Karpas-422 (cell line): ENCODE data around the gene CCN5. TPM values are rescaled to one million over a fixed set of nuclear protein-coding genes. Genes with fewer than 3 reads are reported as not detected.

Experiments used
- DNase-seq: peaks from one replicate; pipeline ENCODE4 v3.0.0-alpha.2; 2015
- H2AFZ ChIP-seq: fragments of 200-600 bp; sonication (generic); 2 replicates; pipeline ENCODE4 v1.6.1; 2014; ENCODE audit warnings: antibody characterized with exemption, low read length, mixed read lengths
- H3K27ac ChIP-seq: fragments of 200-600 bp; sonication (generic); 2 replicates; pipeline ENCODE4 v1.5.1; 2014; ENCODE audit warnings: mild to moderate bottlenecking, low read length, moderate library complexity
- H3K27me3 ChIP-seq: fragments of 200-600 bp; sonication (generic); 2 replicates; pipeline ENCODE4 v1.6.1; 2014; ENCODE audit warnings: low read length, mixed read lengths
- H3K36me3 ChIP-seq: fragments of 200-600 bp; sonication (generic); 2 replicates; pipeline ENCODE4 v1.6.1; 2014; ENCODE audit warnings: low read length, mixed read lengths; ENCODE audit not compliant: insufficient read depth
- H3K4me1 ChIP-seq: fragments of 200-600 bp; sonication (generic); 2 replicates; pipeline ENCODE4 v1.6.1; 2014; ENCODE audit warnings: mild to moderate bottlenecking, low read length, mixed read lengths
- H3K4me2 ChIP-seq: fragments of 200-600 bp; sonication (generic); 2 replicates; pipeline ENCODE4 v1.6.1; 2014; ENCODE audit warnings: low read length, low read depth, mild to moderate bottlenecking; ENCODE audit not compliant: poor library complexity, severe bottlenecking
- H3K4me3 ChIP-seq: fragments of 200-600 bp; sonication (generic); 2 replicates; pipeline ENCODE4 v1.5.1; 2014; ENCODE audit warnings: mild to moderate bottlenecking, antibody characterized with exemption, low read length, mixed read lengths
- H3K79me2 ChIP-seq: fragments of 200-600 bp; sonication (generic); 2 replicates; pipeline ENCODE4 v1.6.1; 2014; ENCODE audit warnings: mild to moderate bottlenecking, low read length, mixed read lengths
- H3K9ac ChIP-seq: fragments of 200-600 bp; sonication (generic); 2 replicates; pipeline ENCODE4 v1.6.0; 2014; ENCODE audit warnings: low read length
- H3K9me2 ChIP-seq: fragments of 200-600 bp; sonication (generic), shearing (Covaris generic); replicated peaks from 2 replicates; pipeline ENCODE4 v1.6.0; 2014; ENCODE audit warnings: mild to moderate bottlenecking, low read length, moderate library complexity; ENCODE audit not compliant: insufficient read depth
- H3K9me3 ChIP-seq: fragments of 300-700, 200-600 bp; sonication (generic); 2 replicates; pipeline ENCODE4 v1.6.1; 2014; ENCODE audit warnings: low read length, mixed read lengths
- H4K20me1 ChIP-seq: fragments of 200-600 bp; sonication (generic); 2 replicates; pipeline ENCODE4 v1.6.1; 2014; ENCODE audit warnings: mild to moderate bottlenecking, antibody characterized with exemption, low read length, low read depth; ENCODE audit not compliant: insufficient read depth
- total RNA-seq: library from RNA; depleted of rRNA; stranded (reverse); fragments of >200 nt; shearing (Covaris generic); gene quantifications from 2 replicates; pipeline ENCODE4 v1.2.3, GENCODE V29; 2014; ENCODE audit warnings: low replicate concordance

CCN5 gene
- total RNA-seq, 1 experiment from 2014 or later: not detected

- DNase-seq: no peak
- Histone ChIP-seq H2AFZ (no peak overlapping the region), H3K27ac (no peak overlapping the region), H3K9me2 (no peaks in the 10 kb centered on the region), H3K9me3 (no peaks in the 10 kb centered on the region), H3K4me1 (no peaks in the 10 kb centered on the region), H3K36me3 (no peaks in the 10 kb centered on the region), H3K4me3 (no peak overlapping the region), H3K27me3 (no peaks in the 10 kb centered on the region), H3K79me2 (no peaks in the 10 kb centered on the region), H3K9ac (no peak overlapping the region), H4K20me1 (0 out of 2 replicates have a peak, but pooled peaks cover 2% of the 10 kb centered on the region), H3K4me2 (no peak overlapping the region)
Measured at GRCh38 chr20:44715499-44716308, 535 bp downstream of the CCN5 start.

GRCh38 chr20:44716309-44717106 lies 1.3 kb downstream of the CCN5 start:
- H3K27ac ChIP-seq: no peak overlapping the region
- H3K4me3 ChIP-seq: no peak overlapping the region
- H3K4me2 ChIP-seq: no peak overlapping the region
- no peaks in the 10 kb centered on the region for H3K79me2 ChIP-seq
- H3K36me3 ChIP-seq: no peaks in the 10 kb centered on the region
- no peaks in the 10 kb centered on the region for H3K27me3 ChIP-seq
- 0 out of 2 replicates have a peak, but pooled peaks cover 2% of the 10 kb centered on the region for H4K20me1 ChIP-seq
- no peaks in the 10 kb centered on the region for H3K9me3 ChIP-seq
- DNase-seq: no peak
- no peaks in the 10 kb centered on the region for H3K9me2 ChIP-seq
- H3K4me1 ChIP-seq: no peaks in the 10 kb centered on the region
- no peak overlapping the region for H2AFZ ChIP-seq
- H3K9ac ChIP-seq: no peak overlapping the region

- Histone ChIP-seq H3K4me3 (no peak overlapping the region), H3K9ac (no peak overlapping the region), H3K27me3 (no peaks in the 10 kb centered on the region), H3K9me3 (no peaks in the 10 kb centered on the region), H3K79me2 (no peaks in the 10 kb centered on the region), H3K27ac (no peak overlapping the region), H3K4me1 (no peaks in the 10 kb centered on the region), H3K36me3 (no peaks in the 10 kb centered on the region), H4K20me1 (0 out of 2 replicates have a peak, but pooled peaks cover 2% of the 10 kb centered on the region), H2AFZ (no peak overlapping the region), H3K4me2 (no peak overlapping the region), H3K9me2 (no peaks in the 10 kb centered on the region)
- DNase-seq: no peak
Measured at GRCh38 chr20:44717986-44718385, 2.8 kb downstream of the CCN5 start.

GRCh38 chr20:44719841-44720240 lies 4.7 kb downstream of the CCN5 start:
- 0 out of 2 replicates have a peak, but pooled peaks cover 2% of the 10 kb centered on the region for H4K20me1 ChIP-seq
- H3K36me3 ChIP-seq: no peaks in the 10 kb centered on the region
- H3K9ac ChIP-seq: no peak overlapping the region
- no peak for DNase-seq
- no peak overlapping the region for H2AFZ ChIP-seq
- H3K9me3 ChIP-seq: no peaks in the 10 kb centered on the region
- no peak overlapping the region for H3K27ac ChIP-seq
- H3K79me2 ChIP-seq: no peaks in the 10 kb centered on the region
- H3K4me1 ChIP-seq: no peaks in the 10 kb centered on the region
- H3K9me2 ChIP-seq: no peaks in the 10 kb centered on the region
- H3K4me3 ChIP-seq: no peak overlapping the region
- H3K27me3 ChIP-seq: no peaks in the 10 kb centered on the region
- H3K4me2 ChIP-seq: no peak overlapping the region

GRCh38 chr20:44720621-44720996 lies 5.4 kb downstream of the CCN5 start:
- no peak overlapping the region for H2AFZ ChIP-seq
- no peaks in the 10 kb centered on the region for H3K9me2 ChIP-seq
- no peaks in the 10 kb centered on the region for H3K9me3 ChIP-seq
- H3K4me3 ChIP-seq: no peak overlapping the region
- H3K79me2 ChIP-seq: no peaks in the 10 kb centered on the region
- H3K27me3 ChIP-seq: no peaks in the 10 kb centered on the region
- H3K27ac ChIP-seq: no peak overlapping the region
- H3K9ac ChIP-seq: no peak overlapping the region
- H3K4me1 ChIP-seq: no peaks in the 10 kb centered on the region
- 0 out of 2 replicates have a peak, but pooled peaks cover 2% of the 10 kb centered on the region for H4K20me1 ChIP-seq
- H3K36me3 ChIP-seq: no peaks in the 10 kb centered on the region
- H3K4me2 ChIP-seq: no peak overlapping the region
- DNase-seq: no peak

GRCh38 chr20:44720997-44721784 lies 6.0 kb downstream of the CCN5 start:
- Histone ChIP-seq H3K4me3 (no peak overlapping the region), H4K20me1 (no peaks in the 10 kb centered on the region), H3K9me3 (no peaks in the 10 kb centered on the region), H3K27me3 (no peaks in the 10 kb centered on the region), H2AFZ (no peak overlapping the region), H3K36me3 (no peaks in the 10 kb centered on the region), H3K4me2 (no peak overlapping the region), H3K27ac (no peak overlapping the region), H3K9me2 (no peaks in the 10 kb centered on the region), H3K4me1 (no peaks in the 10 kb centered on the region), H3K9ac (no peak overlapping the region), H3K79me2 (no peaks in the 10 kb centered on the region)
- no peak for DNase-seq

- no peaks in the 10 kb centered on the region for H3K27me3 ChIP-seq
- H3K79me2 ChIP-seq: no peaks in the 10 kb centered on the region
- H2AFZ ChIP-seq: no peak overlapping the region
- no peak overlapping the region for H3K27ac ChIP-seq
- no peak overlapping the region for H3K4me2 ChIP-seq
- H3K36me3 ChIP-seq: no peaks in the 10 kb centered on the region
- no peaks in the 10 kb centered on the region for H3K9me3 ChIP-seq
- no peaks in the 10 kb centered on the region for H3K9me2 ChIP-seq
- DNase-seq: no peak
- H4K20me1 ChIP-seq: no peaks in the 10 kb centered on the region
- no peak overlapping the region for H3K9ac ChIP-seq
- H3K4me3 ChIP-seq: no peak overlapping the region
- no peaks in the 10 kb centered on the region for H3K4me1 ChIP-seq
Measured at GRCh38 chr20:44721785-44722054, 6.6 kb downstream of the CCN5 start.

- Histone ChIP-seq H3K27ac (no peak overlapping the region), H3K4me1 (no peaks in the 10 kb centered on the region), H3K36me3 (no peaks in the 10 kb centered on the region), H3K4me3 (no peak overlapping the region), H4K20me1 (no peaks in the 10 kb centered on the region), H2AFZ (no peak overlapping the region), H3K79me2 (no peaks in the 10 kb centered on the region), H3K9me2 (no peaks in the 10 kb centered on the region), H3K9me3 (no peaks in the 10 kb centered on the region), H3K27me3 (no peaks in the 10 kb centered on the region), H3K4me2 (no peak overlapping the region), H3K9ac (no peak overlapping the region)
- DNase-seq: no peak
Measured at GRCh38 chr20:44722990-44723389, 7.8 kb downstream of the CCN5 start.
